GM21381 (cell line): ENCODE measurements around the gene LDLRAD4.

ENCODE experiments used
- ATAC-seq: cut with Tn5 transposase; IDR thresholded peaks from one replicate; pipeline ENCODE4 v1.9.1; 2021; ENCODE audit warnings: mild to moderate bottlenecking, moderate library complexity; ENCODE audit not compliant: unreplicated experiment

LDLRAD4 gene

GRCh38 chr18:13399511-13399910 lies 181.0 kb downstream of the LDLRAD4 start:
- ATAC-seq: no peak

GRCh38 chr18:13400636-13401315 lies 182.2 kb downstream of the LDLRAD4 start:
- no peak for ATAC-seq

- no peak for ATAC-seq
Measured at GRCh38 chr18:13401404-13401803, 182.8 kb downstream of the LDLRAD4 start.

GRCh38 chr18:13401826-13402225 lies 183.3 kb downstream of the LDLRAD4 start:
- ATAC-seq: no peak

- ATAC-seq: no peak
Measured at GRCh38 chr18:13403786-13404549, 185.4 kb downstream of the LDLRAD4 start.

GRCh38 chr18:13405305-13406038 lies 186.9 kb downstream of the LDLRAD4 start:
- no peak for ATAC-seq

- no peak for ATAC-seq
Measured at GRCh38 chr18:13406049-13406615, 187.6 kb downstream of the LDLRAD4 start.

- ATAC-seq: no peak
Measured at GRCh38 chr18:13406736-13407135, 188.2 kb downstream of the LDLRAD4 start.

GRCh38 chr18:13407484-13407883 lies 188.9 kb downstream of the LDLRAD4 start:
- ATAC-seq: no peak

- no peak for ATAC-seq
Measured at GRCh38 chr18:13409026-13409425, 190.5 kb downstream of the LDLRAD4 start.

GRCh38 chr18:13409997-13410396 lies 191.4 kb downstream of the LDLRAD4 start:
- ATAC-seq: no peak

- ATAC-seq: no peak
Measured at GRCh38 chr18:13410471-13410870, 191.9 kb downstream of the LDLRAD4 start.

- ATAC-seq: no peak
Measured at GRCh38 chr18:13412017-13412416, 193.5 kb downstream of the LDLRAD4 start.

GRCh38 chr18:13412901-13413300 lies 194.3 kb downstream of the LDLRAD4 start:
- ATAC-seq: no peak

- no peak for ATAC-seq
Measured at GRCh38 chr18:13414102-13414501, 195.5 kb downstream of the LDLRAD4 start.

- no peak for ATAC-seq
Measured at GRCh38 chr18:13414521-13414920, 196.0 kb downstream of the LDLRAD4 start.

GRCh38 chr18:13415736-13416135 lies 197.2 kb downstream of the LDLRAD4 start:
- ATAC-seq: no peak

GRCh38 chr18:13416208-13416607 lies 197.6 kb downstream of the LDLRAD4 start:
- no peak for ATAC-seq

- ATAC-seq: no peak
Measured at GRCh38 chr18:13416848-13417247, 198.3 kb downstream of the LDLRAD4 start.

GRCh38 chr18:13418013-13418710 lies 199.6 kb downstream of the LDLRAD4 start:
- ATAC-seq: no peak
